Measurements from ENCODE around the gene TMEM161A.
"Not testable (repeated sequence)": the region's sequence is repeated elsewhere in the genome, so short reads cannot be mapped to it uniquely, and the experiment has no call there.

TMEM161A gene

DNA sequence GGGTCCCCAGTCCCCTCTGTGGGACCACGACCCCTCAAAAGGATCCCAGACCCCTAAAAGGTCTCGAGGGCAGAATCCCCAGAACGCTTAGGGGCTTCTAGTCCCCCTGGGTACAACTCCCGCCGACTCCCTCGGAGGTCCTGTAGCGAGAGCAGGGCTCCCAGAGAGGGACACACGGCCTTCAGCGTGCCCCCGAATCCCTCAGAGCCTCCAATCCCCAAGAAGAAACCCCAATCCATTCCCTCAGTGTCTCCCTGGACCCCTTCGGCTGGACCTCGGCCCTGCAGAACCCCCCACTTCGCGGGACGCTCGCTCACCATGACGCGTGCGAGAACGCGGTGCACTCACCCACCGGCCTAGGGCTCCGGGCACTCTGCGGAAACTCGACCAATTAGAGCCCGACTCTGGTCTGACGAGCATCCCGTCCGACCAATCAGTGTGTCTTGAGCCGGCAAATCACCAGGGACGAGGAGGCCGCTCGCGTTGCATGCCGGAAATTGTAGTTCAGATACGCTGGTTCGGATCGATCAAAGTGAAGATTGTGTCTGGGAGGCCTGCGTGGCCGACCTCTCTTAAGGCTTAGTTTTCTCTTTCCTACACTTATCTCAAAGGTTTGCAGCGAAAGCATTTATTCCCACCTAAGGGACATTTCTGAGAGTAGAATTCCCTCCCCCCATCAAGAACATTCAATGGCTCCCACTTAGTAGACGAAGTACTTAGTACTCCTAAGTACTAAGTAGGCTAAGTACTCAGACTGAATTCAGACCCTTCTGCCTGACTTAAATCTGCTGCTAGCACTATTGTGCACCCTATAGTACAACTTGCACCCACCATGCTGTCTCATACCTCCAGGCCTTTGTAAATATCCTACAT lies at the start of gene TMEM161A:
Gene TMEM161A, minus strand, starts transcription at position 370 of the 873 bp plus-strand sequence. Its CDS starts 50 bp downstream, at position 320.
- peak; percentile 98 for DNase-seq (ENCODE audit: low spot score)

DNA sequence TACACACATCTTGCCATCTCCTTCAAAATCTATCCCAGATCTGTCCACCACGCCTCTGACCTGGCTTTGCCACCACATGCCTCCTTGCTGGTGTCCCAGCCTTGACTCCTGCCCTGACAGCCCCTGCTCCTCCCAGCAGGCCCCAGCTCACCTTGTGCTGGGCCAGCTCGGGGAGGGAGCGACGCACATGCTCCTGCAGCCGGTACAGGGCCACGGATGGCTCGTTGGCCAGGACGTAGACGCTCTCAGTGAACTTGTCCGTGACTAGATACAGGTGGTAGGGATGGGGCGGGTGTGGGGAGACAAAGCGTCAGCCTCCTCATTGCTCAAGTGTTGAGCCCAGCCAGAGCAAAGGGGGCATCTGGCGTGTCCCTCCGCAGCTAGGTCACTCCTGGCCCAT lies 48.5 kb upstream of the TMEM161A start:
- DNase-seq (ENCODE audit: low spot score): no peak

DNA sequence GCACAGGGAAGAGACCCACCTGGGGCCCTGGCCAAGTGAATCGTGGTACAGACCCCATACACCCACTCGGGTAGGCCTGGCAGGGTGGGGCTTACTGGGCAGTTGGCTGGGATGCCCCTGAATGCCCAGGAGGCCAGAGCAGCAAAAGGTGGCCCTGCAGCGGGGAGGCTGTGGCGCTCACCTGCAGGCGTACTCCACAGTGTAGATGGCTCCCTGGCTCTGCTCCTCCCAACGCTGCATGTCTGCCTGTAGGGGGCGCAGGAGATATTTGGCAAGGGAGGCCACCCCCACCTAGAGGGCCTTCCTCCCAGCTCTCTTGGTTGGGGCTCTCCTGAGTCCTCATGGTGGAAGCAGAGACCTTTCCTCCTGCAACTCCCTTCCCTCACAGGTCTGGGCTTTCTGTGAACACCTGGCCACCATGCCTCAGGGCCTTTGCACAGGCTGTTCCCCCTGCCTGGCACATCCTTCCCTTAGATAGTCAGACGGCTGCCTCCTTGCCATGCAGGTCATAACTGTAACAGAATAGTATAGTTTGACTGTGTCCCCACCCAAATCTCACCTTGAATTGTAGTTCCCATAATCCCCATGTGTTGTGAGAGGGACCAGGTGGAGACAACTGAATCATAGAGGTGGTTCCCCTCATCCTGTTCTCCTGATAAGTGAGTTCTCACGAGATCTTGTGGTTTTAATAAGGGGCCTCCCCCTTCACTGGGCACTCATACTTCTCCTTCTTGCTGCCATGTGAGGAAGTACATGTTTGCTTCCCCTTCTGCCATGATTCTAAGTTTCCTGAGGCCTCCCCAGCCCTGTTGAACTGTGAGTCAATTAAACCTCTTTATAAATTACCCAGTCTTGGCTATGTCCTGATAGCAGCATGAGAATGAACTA lies 47.8 kb upstream of the TMEM161A start:
- peak; percentile 38 for DNase-seq (ENCODE audit: low spot score)

DNA sequence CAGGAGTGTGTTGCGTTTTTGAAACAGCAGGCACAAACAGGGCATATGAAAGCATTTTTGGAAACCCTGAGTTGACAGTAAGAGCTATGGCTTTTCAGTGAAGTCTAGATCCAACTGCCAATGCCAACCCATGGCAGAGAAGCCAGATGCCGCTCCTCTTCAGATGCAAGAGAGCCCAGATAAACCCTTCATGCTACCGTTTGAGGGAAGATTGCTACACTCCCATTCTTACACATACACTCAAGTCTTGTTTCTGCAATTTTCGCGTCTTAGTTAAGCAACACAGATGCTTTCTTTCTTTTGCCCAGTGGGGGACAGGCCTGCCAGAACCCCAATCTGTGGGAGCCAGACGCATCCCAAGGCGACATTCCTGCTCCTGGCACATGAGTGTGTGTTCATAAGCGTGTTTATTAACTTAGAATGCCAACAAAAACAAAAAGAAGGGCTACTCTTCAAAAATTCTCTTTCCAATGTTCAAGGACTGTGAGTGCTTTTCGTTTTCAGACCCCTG lies 43.3 kb upstream of the TMEM161A start:
- no peak for DNase-seq (ENCODE audit: low spot score)

DNA sequence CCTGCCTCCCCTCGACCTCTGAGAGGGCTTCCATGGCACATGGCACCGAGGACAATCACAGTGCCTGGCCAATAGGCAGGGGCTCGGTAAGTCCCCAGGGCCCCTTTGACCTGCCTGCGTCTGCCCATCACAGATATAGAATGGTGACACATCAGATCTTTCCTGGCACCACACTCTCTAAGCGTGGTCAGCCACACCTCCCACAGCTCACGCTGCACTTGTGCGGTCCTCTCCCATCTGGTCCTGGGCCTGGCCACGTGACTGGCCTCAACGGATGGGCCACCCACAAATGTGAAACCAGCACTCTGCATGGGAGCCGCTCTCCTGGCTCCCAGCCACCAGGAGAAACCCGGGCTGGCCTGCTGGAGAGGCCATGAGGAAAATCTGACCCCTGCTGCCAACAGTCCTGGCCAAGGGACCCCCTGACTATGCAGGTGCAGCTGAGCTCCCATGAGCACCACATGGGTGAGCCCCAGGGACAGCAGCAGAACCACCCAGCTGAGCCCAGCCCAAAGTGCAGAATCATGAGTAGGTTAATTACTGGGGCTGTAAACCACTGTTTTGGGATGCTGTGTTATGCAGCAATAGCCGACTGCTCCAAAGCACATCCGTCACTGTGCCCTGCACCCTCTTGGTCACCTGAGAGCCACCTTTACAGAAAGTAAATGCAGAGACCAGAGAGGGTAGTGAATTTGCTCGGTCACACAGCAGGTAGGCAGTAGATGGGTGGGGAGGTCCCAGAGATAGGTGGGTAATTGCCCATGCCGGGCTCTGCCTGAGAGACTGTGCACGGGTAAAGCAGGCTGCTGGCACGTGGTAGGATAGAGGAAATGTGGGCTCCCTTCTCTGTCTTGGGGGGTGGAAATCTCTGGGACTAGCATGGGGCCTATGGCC lies 41.5 kb upstream of the TMEM161A start:
- DNase-seq (ENCODE audit: low spot score): no peak

DNA sequence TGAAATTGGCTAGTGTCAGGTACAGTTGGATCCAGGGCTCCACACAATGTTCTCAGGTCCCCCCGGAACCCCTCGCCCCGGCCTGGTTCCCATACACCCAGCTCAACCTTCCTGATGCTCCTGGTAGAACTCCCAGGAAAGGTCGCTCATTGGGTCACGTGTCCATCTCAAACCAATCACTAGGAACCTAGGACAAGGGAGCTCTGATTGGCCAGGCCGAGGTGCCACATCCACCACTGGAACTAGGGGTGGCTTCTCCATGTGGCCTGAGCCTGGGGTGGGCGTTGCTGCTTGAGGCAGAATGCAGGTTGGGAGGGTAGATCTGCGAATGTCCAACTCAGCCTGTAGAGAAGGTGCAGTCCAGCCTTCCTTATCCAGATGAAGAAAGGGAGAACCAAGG lies 38.7 kb upstream of the TMEM161A start:
- DNase-seq (ENCODE audit: low spot score): no peak

DNA sequence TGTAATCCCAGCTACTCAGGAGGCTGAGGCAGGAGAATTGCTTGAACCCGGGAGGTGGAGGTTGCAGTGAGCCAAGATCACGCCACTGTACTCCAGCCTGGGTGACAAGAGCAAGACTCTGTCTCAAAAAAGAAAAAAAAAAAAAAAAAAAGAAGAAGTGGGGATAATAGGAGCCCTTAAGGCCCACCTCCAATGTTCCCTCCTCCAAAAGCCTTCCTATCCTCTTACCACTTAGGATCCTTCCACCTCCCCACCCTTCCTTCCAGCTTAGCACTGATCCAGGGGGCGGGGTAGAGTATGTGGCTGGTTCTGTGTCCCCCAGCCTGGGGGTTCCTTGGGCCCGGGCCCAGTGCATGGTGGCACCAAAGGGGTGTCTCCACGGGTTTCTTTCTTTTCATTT lies 35.0 kb upstream of the TMEM161A start:
- not testable (repeated sequence) for DNase-seq (ENCODE audit: low spot score)

DNA sequence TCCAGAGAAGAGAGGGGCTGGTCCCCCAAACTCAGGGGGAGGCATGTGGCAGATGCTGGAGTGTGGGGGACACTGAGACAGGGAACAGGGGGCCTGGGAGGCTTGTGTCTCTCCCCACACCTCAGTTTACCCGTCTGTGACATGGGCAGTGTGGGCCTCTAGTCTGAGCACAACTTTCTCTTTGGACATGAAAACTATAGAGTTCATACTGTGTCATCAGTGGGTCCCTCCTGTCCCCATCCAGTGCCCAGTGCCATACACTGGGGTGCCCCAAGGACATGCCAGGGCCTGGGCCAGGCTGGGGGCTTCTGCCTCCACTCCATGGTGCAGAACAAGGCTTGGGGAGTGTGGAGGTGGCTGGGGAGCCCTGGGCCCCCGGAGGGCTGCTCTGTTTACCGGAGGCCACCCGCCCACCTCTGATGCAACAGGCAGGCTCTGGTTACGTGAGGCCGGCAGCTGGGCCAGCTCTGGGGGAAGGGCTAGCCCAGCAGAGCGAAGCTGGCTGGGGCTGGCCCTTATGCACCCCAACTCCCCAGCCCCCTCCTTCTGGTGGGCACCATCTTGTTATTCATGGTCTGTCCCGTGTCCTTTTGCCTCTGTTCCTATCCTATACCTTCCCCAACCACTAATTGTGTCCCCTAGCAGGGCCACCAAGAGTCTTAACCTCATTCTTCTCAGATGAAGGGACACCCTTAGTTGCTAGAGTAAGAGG lies 33.7 kb upstream of the TMEM161A start:
- DNase-seq (ENCODE audit: low spot score): no peak

DNA sequence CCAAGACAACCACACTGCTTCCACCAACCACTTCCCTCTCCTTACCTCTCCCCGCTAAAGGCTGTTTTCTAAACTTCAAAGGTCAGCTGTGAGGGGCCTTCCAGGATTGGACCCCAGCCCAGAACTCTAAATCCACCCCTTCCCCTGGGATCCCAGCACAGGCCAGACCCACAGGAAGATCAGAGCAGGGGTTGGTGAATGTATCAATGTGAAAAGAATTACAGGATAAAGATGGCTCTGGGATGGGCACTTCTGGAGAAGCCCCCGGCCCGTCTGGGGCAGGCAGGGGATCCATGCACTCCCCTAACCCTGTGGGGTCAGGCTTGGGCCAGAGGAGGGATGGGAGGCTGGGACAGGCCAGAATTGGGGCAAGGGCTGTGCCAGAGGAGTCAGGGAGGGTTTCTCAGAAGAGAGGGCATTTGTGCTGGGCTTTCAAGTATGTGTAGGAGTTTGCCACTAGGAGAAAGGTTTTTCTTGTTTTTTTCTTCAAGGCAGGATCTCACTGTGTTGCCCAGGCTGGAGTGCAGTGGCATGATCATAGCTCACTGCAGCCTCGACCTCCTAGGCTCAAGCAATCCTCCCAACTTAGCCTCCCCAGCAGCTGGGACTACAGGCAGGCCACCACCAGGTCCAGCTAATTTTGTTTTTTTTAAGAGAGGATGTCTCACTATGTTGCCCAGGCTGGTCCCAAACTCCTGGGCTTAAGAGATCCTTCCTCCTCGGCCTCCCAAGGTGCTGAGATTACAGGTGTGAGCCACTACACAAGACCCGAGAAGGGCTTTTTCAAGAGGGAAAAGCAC lies 32.8 kb upstream of the TMEM161A start:
- DNase-seq (ENCODE audit: low spot score): no peak

DNA sequence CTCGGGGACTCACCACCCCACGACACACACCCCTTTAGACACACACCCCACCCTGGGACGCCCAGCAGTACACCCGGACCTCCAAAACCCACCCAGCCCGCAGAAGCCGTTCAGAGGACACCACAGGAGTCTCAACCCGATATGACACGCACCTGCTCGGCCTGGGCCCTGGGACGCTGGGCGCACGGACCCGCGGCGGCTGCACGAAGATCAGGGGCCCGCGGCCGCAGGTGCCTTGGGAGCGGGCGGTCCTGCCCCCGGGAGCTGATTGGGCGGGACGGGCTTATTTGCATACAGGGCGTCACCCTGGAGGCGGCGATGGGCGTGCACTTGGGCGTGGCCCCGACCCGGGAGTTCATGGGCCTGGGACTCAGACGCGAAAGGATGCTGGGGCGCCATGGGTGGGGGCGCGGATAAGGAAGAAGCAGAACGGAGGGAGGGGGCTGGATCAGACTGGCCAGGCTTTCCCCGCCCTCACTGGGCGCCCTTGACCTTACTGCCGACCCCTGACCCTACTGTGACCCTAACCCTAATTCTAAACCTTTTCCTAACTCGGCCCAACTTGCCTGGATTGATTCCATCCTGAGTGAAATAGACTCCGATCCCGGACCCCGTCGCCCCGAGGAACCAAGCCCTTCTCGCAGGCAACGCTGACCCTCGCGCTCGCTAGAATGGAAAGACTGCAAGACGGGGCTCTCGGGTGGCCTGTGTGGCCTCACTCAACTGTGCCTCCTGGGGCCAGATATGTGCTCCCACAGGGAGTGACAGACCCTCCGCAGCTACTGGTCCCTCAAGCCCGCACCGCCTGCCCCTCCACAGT lies 32.0 kb upstream of the TMEM161A start, which contains the start of gene MEF2B:
Gene MEF2B, minus strand, starts transcription at position 211 of the 820 bp plus-strand sequence. CDS start 19,528 bp downstream, outside the sequence.
- DNase-seq (ENCODE audit: low spot score): no peak

DNA sequence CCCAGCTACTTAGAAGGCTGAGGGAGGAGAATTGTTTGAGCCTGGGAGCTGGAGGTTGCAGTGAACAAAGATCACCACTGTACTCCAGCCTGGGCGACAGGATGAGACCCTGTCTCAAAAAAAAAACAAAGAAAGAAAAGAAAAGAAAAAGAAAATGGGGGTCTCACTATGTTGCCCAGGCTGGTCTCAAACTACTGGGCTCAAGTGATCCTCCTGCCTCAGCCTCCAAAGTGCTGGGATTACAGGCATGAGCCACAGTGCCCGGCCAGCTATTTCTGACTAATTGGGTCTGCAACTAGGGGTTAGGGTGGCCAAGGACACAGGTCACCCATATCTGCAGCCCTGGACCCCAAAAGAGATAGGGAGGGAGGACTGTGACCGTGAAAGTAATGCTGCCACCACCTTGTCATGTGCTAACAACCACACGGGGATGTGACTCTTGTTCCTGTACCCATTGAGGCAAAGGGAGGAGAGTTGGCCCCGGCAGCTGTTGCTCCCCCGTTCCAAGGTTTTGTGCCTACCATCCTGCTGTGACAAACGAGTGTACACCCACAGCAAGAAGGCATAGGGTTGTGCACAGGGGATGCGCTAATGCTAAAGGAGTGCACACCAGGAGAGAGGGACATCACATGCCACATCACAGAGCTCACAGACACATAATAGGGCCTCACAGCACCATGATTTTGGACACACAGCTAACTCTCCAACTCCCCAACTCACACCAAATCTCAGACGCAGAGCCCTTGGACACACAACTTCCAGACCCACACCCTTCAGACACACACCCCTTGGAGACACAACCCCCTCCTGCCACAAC lies 31.2 kb upstream of the TMEM161A start:
- DNase-seq (ENCODE audit: low spot score): no peak

DNA sequence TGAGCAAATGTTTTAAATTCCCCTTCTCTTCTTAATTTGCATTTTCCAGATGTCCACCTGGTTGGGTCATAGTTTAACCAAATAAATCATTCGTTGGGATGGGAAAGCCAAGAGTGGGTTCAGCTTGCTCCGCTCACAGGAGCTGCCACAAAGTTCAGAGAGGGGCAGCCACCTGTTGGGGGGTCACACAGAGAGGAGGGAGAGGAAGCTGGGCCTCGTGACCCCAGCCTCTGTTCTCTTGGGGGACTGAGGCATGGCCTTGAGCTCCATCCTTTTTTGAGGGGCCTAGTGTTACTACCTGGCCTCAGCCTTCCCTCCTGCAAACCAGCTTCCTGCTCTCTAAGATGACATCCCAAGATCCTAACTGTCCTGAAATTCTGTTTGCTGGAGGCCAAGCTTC lies 29.3 kb upstream of the TMEM161A start:
- DNase-seq (ENCODE audit: low spot score): no peak

DNA sequence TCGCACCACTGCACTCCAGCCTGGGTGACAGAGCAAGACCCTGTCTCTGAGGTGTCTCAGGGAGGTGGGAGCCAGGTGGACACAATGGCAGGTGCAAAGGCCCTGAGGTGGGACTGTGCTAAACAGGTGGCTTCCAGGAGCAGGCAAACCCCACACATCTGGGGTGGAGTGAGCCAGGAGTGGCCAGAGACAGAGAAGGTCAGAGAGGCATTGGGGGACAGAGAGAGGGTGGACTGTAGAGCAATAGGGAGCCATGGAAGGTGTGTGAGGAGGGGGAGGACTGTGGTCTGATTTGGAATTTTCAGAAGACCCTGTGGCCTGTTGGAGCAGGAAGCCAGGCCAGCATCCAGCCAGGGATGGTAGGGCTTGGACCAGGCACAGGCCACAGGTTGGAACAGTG lies 27.1 kb upstream of the TMEM161A start:
- no peak for DNase-seq (ENCODE audit: low spot score)

DNA sequence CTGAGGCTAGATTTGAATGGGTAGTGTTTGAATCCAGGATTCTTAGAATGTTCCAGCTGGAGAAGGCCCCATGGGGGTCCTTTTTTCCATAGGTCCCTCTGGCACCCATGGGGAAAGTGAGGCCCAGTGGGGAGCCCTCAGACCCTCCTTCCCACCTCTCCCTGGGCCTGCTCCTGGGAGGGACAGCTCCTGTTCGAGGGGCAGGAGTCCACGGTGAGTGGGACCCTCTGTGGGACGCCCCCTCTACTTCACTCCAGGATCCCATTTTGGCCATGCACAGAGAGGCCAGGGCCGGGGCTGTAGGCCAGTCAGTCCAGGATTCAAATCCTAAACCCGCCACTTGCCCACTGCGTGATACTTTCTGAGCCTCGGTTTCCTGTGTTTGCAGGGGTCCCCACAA lies 24.2 kb upstream of the TMEM161A start:
- no peak for DNase-seq (ENCODE audit: low spot score)

DNA sequence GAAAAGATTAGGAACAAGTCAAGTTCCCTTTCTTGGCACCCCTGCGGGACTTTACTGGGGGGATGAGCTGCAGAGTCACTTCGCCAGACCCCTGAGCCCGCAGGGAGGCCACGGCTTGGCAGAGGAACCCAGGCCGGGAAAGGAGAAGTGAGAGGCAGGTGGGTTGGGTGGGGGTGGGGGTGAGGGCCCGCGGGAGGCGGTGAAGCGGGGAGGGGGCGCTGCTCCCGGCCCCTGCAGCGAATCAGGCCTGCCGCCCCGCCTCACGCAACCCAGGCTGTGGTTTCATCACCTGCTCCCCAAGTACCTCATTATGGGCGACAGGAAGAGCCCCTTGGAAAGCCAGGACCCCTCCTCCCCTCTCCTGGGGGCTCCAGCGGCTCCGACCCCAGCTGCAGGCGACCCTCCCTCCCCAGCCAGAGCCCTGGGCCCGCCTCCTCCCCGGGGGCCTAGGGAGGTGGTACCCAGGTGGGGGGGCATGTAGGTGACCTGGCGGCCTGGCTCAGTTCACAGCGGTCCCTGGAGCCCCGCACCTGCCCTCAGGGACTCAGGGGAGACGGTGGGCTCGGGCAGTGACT lies 22.3 kb upstream of the TMEM161A start:
- no peak for DNase-seq (ENCODE audit: low spot score)

DNA sequence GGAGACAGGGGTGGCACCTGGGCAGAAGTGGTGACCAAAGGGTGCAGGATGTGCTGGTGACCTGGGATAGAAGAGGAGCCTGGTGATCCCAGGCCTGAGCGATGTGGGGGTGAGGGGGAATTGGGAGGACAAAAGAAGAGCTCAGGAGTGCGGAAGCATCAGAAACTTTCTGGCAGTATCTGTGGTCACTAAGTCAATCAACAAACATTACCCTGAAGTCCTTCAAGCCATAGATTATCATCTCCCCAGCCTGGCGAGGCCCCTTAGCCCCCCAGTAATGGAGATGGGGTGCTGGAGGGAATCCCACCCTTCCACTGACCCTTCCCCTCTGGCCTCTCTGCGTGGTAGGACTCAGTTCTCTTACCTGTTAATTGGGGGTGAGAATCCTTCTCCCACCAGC lies 21.3 kb upstream of the TMEM161A start:
- no peak for DNase-seq (ENCODE audit: low spot score)

DNA sequence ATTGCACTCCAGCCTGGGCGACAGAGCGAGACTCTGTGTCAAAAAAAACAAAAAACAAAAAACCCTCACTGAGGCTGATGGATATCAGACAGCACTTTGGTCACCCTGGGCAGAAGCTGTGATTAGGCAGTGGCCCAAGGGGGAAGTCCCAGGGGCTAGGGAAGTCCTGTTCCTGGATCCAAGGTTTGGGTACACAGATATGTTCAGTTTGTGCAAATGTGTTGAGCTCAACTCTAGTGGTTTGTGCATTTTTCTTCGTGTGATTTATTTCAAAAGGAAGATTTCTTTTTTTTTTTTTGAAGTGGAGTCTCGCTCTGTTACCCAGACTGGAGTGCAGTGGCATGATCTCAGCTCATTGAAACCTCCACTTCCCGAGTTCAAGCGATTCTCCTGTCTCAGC lies 19.5 kb upstream of the TMEM161A start:
- no peak for DNase-seq (ENCODE audit: low spot score)

All from cerebellar cortex (tissue), 1 donor.